A549 (cell line): Measurements from ENCODE around the gene GRIP2. TPM values are rescaled to one million over a fixed set of nuclear protein-coding genes. Genes with fewer than 3 reads are reported as not detected.

Experiments
- ATAC-seq, 2 experiments: fragments of 200-7000 bp in 1 of 2; fragments of >200 bp in 1 of 2; cut with Nextera tagmentation in 1 of 2; cut with Tn5 transposase in 1 of 2; 3 replicates each; pipeline versions ENCODE4 v1.8.0 to v1.9.1; 2018 to 2020; ENCODE audit warnings: mild to moderate bottlenecking in 1 of 2, moderate library complexity in 1 of 2
- CTCF ChIA-PET: fragments of 300-600 bp; sonication (Branson Sonifier 250); formaldehyde crosslinking; extraction: SDS; loops from one replicate; lab custom pipeline; 2021; ENCODE audit warnings: antibody characterized with exemption, inconsistent platforms; lab: Yijun Ruan, JAX
- POLR2A ChIA-PET: fragments of 350-600 bp; formaldehyde crosslinking; extraction: SDS; loops from one replicate; lab custom pipeline; 2021; ENCODE audit warnings: antibody characterized with exemption, inconsistent platforms; lab: Yijun Ruan, JAX
- DNase-seq, 2 experiments: peaks; one replicate each; pipeline versions ENCODE4 v3.0.0 to v3.0.0-alpha.2; 2011 to 2016; ENCODE audit warnings: low read depth in 1 of 2, low spot score in 1 of 2
- FAIRE-seq: peaks from 2 replicates; lab custom pipeline; 2011; peaks lifted over from hg19 to GRCh38; lab: Jason Lieb, UNC
- H3K27ac ChIP-seq, 2 experiments: fragments of >200 bp; sonication (Bioruptor Twin); formaldehyde crosslinking; 3 replicates each; pipeline ENCODE4 v1.5.1; 2016 to 2017
- H3K4me1 ChIP-seq: fragments of >200 bp; sonication (Bioruptor Twin); formaldehyde crosslinking; 3 replicates; pipeline ENCODE4 v1.6.1; 2016
- H3K4me2 ChIP-seq: fragments of >200 bp; sonication (Bioruptor Twin); formaldehyde crosslinking; 3 replicates; pipeline ENCODE4 v1.6.1; 2016
- H3K4me3 ChIP-seq: fragments of >200 bp; sonication (Bioruptor Twin); formaldehyde crosslinking; 3 replicates; pipeline ENCODE4 v1.5.1; 2016
- H3K9me3 ChIP-seq: fragments of >200 bp; sonication (Bioruptor Twin); formaldehyde crosslinking; 3 replicates; pipeline ENCODE4 v1.6.1; 2016
- BCL3 ChIP-seq: fragments of >200 bp; sonication (Bioruptor Twin); formaldehyde crosslinking; IDR thresholded peaks from 3 replicates; pipeline ENCODE4 v1.6.1; 2016
- CBX2 ChIP-seq: fragments of 200-600 bp; sonication (generic); IDR thresholded peaks from 2 replicates; pipeline ENCODE4 v1.6.1; 2016; ENCODE audit warnings: low read depth, mild to moderate bottlenecking, borderline replicate concordance
- CBX8 ChIP-seq: fragments of 200-600 bp; sonication (generic); IDR thresholded peaks from 2 replicates; pipeline ENCODE4 v1.6.1; 2016
- CEBPB ChIP-seq, 2 experiments: fragments of >200 bp in 1 of 2; sonication (Bioruptor Twin) in 1 of 2; formaldehyde crosslinking in 1 of 2; IDR thresholded peaks; 2 replicates each; pipeline ENCODE4 v1.6.1; 2012 to 2016
- E2F6 ChIP-seq: IDR thresholded peaks from 2 replicates; pipeline ENCODE4 v1.6.1; 2012; ENCODE audit warnings: low read depth, borderline replicate concordance
- EHF ChIP-seq: fragments of 250-450 bp; sonication (Bioruptor Pico); IDR thresholded peaks from 2 replicates; pipeline ENCODE4 v1.5.0; 2020; ENCODE audit warnings: mild to moderate bottlenecking
- FOSL2 ChIP-seq, 2 experiments: fragments of 450-650 bp in 1 of 2; fragments of >200 bp in 1 of 2; sonication (Bioruptor Twin) in 1 of 2; formaldehyde crosslinking; IDR thresholded peaks; 2 replicates each; pipeline versions ENCODE4 v1.5.0 to v1.6.1; 2016 to 2020; ENCODE audit warnings: mild to moderate bottlenecking in 1 of 2, moderate library complexity in 1 of 2
- FOXS1 ChIP-seq: fragments of 250-450 bp; sonication (Bioruptor Pico); IDR thresholded peaks from 2 replicates; pipeline ENCODE4 v1.5.0; 2020; ENCODE audit warnings: mild to moderate bottlenecking, moderate library complexity
- HEYL ChIP-seq: fragments of 250-450 bp; sonication (Bioruptor Pico); IDR thresholded peaks from 2 replicates; pipeline ENCODE4 v1.8.0; 2021; ENCODE audit warnings: mild to moderate bottlenecking, moderate library complexity
- HOXB13 ChIP-seq: fragments of 250-450 bp; sonication (Bioruptor Pico); IDR thresholded peaks from 2 replicates; pipeline ENCODE4 v1.5.0; 2020; ENCODE audit warnings: low read depth, mild to moderate bottlenecking, moderate library complexity
- MAFK ChIP-seq: fragments of 450-650 bp; IDR thresholded peaks from 2 replicates; pipeline ENCODE4 v1.6.1; 2014; ENCODE audit not compliant: partially characterized antibody
- MYC ChIP-seq: IDR thresholded peaks from 2 replicates; pipeline ENCODE4 v1.6.1; 2012; ENCODE audit warnings: mild to moderate bottlenecking, inconsistent platforms, low read length, improper control_type of control experiment, borderline replicate concordance
- NFE2L2 ChIP-seq: fragments of 150-350 bp; conservative IDR thresholded peaks from 2 replicates; pipeline ENCODE4 v1.6.1; 2014; ENCODE audit warnings: low read length
- RARB ChIP-seq: fragments of 250-450 bp; sonication (Bioruptor Pico); IDR thresholded peaks from 2 replicates; pipeline ENCODE4 v1.8.0; 2021; ENCODE audit warnings: mild to moderate bottlenecking, moderate library complexity
- RNF2 ChIP-seq: fragments of 200-600 bp; sonication (generic); IDR thresholded peaks from 2 replicates; pipeline ENCODE4 v1.6.1; 2016; ENCODE audit warnings: low read depth, mild to moderate bottlenecking, antibody characterized with exemption, moderate library complexity, borderline replicate concordance
- SMC3 ChIP-seq: fragments of >200 bp; sonication (Bioruptor Twin); formaldehyde crosslinking; IDR thresholded peaks from 3 replicates; pipeline ENCODE4 v1.6.1; 2018; ENCODE audit warnings: inconsistent platforms
- ZC3H11A ChIP-seq: fragments of 450-650 bp; IDR thresholded peaks from 2 replicates; pipeline ENCODE4 v1.6.1; 2014; ENCODE audit warnings: antibody characterized with exemption, mild to moderate bottlenecking
- ZFP36 ChIP-seq: fragments of 450-650 bp; IDR thresholded peaks from 2 replicates; pipeline ENCODE4 v1.6.1; 2014; ENCODE audit warnings: borderline replicate concordance; ENCODE audit not compliant: partially characterized antibody
- WGBS: methylation state at CpG from one replicate; pipeline ENCODE4 v1.1.6; 2017; ENCODE audit errors: missing lambda C conversion rate; 5-methylcytosine and 5-hydroxymethylcytosine counted together
- polyA plus RNA-seq, 4 experiments: library from polyadenylated mRNA; depleted of rRNA in 3 of 4; stranded (reverse); fragments of >200 nt; fragmentation: RNase III in 1 of 4; extraction: RNeasy Plus Mini Kit Qiagen cat#74134 plus additional on column Dnase treatment in 1 of 4; gene quantifications; 2 replicates in 3 of 4; 3 replicates in 1 of 4; pipeline ENCODE4 v1.2.3, GENCODE V29; 2011 to 2017
- TF ChIP-seq, protein P1 (sequence below): fragments of 450-650 bp; IDR thresholded peaks from 2 replicates; pipeline ENCODE4 v1.6.1; 2014; ENCODE audit warnings: antibody characterized with exemption
- TF ChIP-seq, protein P2 (sequence below): fragments of 250-450 bp; sonication (Bioruptor Pico); IDR thresholded peaks from 2 replicates; pipeline ENCODE4 v1.5.0; 2020; ENCODE audit warnings: low read depth, mild to moderate bottlenecking, moderate library complexity
- TF ChIP-seq, protein P3 (sequence below): IDR thresholded peaks from 2 replicates; pipeline ENCODE4 v1.6.1; 2012

Gene GRIP2
- polyA plus RNA-seq, 2 of the 4 experiments (the other 2 are of a cell fraction): 0.56 to 1.6 TPM

GRCh38 chr3:14536837-14537589 is 3.1 kb downstream of the GRIP2 start:
- ATAC-seq: no peak
- ChIA-PET CTCF (interaction anchor here (1.6 to 5.6 kb wide), 2 partner anchors 11 to 27 kb away, joined by 6 to 49 read pairs; no protein-coding TSS in a partner anchor), POLR2A (no interaction called here)

DNA sequence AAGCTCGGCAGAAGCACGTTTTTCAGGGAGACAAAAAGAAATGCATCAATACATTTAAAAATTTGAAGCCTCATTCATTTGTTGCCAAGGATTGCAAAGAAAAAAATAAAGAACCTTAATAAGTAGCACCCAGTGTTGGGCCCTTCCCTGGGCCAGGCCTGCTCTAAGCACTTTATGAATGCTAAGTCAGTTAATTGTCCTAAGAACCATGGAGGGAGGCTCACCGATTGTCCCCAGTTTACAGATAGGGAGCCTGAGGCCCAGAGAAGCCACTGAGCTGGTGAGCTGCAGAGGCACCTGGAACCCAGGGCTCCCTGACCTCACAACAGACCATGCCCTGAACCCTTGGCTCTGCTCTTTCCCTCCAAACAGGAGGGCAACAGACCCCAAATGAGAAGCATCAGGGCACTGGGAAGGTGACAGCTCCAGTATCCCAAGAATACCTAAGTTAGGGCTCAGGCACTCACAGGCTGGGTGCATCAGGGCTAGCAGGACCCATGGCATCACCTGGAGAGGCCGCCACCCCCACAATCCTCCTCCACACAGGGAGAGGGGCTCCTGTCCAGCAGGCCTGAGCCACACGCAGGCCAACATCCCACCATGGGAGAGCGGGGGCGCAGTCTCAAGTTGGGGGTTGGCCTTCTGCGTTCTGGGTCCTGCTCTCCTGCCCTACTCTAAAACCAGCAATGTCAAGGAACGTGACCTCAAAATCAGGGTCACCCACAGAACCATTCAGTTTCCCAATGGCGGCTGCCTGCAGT is 3.9 kb downstream of the GRIP2 start:
- Histone ChIP-seq H3K4me1 (no peaks in the 10 kb centered on the region), H3K9me3 (no peaks in the 10 kb centered on the region), H3K4me2 (no peak overlapping the region), H3K27ac (no peak overlapping the region), H3K4me3 (no peak overlapping the region)
- ChIA-PET CTCF (interaction anchor here (0.7 to 5.6 kb wide), 3 partner anchors 12 to 221 kb away, joined by 3 to 49 read pairs (median 6); no protein-coding TSS in a partner anchor), POLR2A (no interaction called here)
- FAIRE-seq (no peak), ATAC-seq (no peak), DNase-seq (no peak)
- TF ChIP-seq CEBPB (IDR thresholded peaks at IDR 0.05) (no peak), SMC3 (no peak), RARB (CRISPR knock-in tag) (no peak), ZC3H11A (no peak), HOXB13 (CRISPR knock-in tag) (no peak), EHF (CRISPR knock-in tag) (no peak), RNF2 (no peak)
- WGBS: 84% methylated on average over 8 of the region's 10 CpGs

More at GRCh38 chr3:14536837-14537589, 3.1 kb downstream of the GRIP2 start:
- Histone ChIP-seq H3K4me1 (no peaks in the 10 kb centered on the region), H3K4me2 (no peak overlapping the region), H3K4me3 (no peak overlapping the region)
- 90% methylated on average over 12 of the region's 12 CpGs for WGBS
- FAIRE-seq (no peak), DNase-seq (no peak)
- TF ChIP-seq EHF (CRISPR knock-in tag) (no peak), NFE2L2 (no peak)
- TF ChIP-seq, all 56 proteins: peak for 0
- no peaks in the 10 kb centered on the region for H3K9me3 ChIP-seq
- no peak overlapping the region for H3K27ac ChIP-seq

- no peak for FAIRE-seq
- no peak overlapping the region for H3K4me2 ChIP-seq
Observed at GRCh38 chr3:14535616-14536015, 4.5 kb downstream of the GRIP2 start.

GRCh38 chr3:14534516-14535191 is 5.5 kb downstream of the GRIP2 start:
- H3K4me2 ChIP-seq: no peak overlapping the region
- no peak overlapping the region for H3K4me3 ChIP-seq
- no peaks in the 10 kb centered on the region for H3K4me1 ChIP-seq
- CTCF ChIA-PET: interaction anchor here (0.8 to 5.6 kb wide), 5 partner anchors 14 to 450 kb away, joined by 3 to 49 read pairs (median 4); no protein-coding TSS in a partner anchor
- no peak overlapping the region for H3K27ac ChIP-seq
- POLR2A ChIA-PET: no interaction called here
- 68% methylated on average over 20 of the region's 20 CpGs for WGBS
- no peak for DNase-seq
- H3K9me3 ChIP-seq: peaks cover 3% of the 10 kb centered on the region; the same call in 1 of the 3 replicates
- FAIRE-seq: no peak
- no peak for ATAC-seq
- TF ChIP-seq CBX2 (no peak), ZFP36 (no peak), RARB (CRISPR knock-in tag) (no peak), EHF (CRISPR knock-in tag) (no peak), CBX8 (no peak), MYC (no peak), FOSL2 (IDR thresholded peaks at IDR 0.05) (no peak), FOSL2 (CRISPR knock-in tag; IDR thresholded peaks at IDR 0.05) (no peak), FOXS1 (CRISPR knock-in tag) (no peak), E2F6 (no peak), HEYL (no peak), BCL3 (no peak), RNF2 (no peak), MAFK (no peak)
- TF ChIP-seq, protein P1, sequence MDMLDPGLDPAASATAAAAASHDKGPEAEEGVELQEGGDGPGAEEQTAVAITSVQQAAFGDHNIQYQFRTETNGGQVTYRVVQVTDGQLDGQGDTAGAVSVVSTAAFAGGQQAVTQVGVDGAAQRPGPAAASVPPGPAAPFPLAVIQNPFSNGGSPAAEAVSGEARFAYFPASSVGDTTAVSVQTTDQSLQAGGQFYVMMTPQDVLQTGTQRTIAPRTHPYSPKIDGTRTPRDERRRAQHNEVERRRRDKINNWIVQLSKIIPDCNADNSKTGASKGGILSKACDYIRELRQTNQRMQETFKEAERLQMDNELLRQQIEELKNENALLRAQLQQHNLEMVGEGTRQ: no peak
- TF ChIP-seq, protein P2, sequence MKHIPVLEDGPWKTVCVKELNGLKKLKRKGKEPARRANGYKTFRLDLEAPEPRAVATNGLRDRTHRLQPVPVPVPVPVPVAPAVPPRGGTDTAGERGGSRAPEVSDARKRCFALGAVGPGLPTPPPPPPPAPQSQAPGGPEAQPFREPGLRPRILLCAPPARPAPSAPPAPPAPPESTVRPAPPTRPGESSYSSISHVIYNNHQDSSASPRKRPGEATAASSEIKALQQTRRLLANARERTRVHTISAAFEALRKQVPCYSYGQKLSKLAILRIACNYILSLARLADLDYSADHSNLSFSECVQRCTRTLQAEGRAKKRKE (CRISPR knock-in tag): no peak

More at GRCh38 chr3:14535616-14536015, 4.5 kb downstream of the GRIP2 start:
- no peak overlapping the region for H3K27ac ChIP-seq
- WGBS: 46% methylated on average over 6 of the region's 6 CpGs
- DNase-seq (no peak), ATAC-seq (no peak)
- no peaks in the 10 kb centered on the region for H3K4me1 ChIP-seq
- H3K4me3 ChIP-seq: no peak overlapping the region
- no peak for TF ChIP-seq FOSL2 (IDR thresholded peaks at IDR 0.05)
- TF ChIP-seq FOSL2 (CRISPR knock-in tag; IDR thresholded peaks at IDR 0.05): no peak
- no peak for TF ChIP-seq CEBPB (IDR thresholded peaks at IDR 0.05)
- TF ChIP-seq, protein P3, sequence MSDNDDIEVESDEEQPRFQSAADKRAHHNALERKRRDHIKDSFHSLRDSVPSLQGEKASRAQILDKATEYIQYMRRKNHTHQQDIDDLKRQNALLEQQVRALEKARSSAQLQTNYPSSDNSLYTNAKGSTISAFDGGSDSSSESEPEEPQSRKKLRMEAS: no peak
- H3K9me3 ChIP-seq: no peaks in the 10 kb centered on the region
- ChIA-PET POLR2A (no interaction called here), CTCF (interaction anchor here (0.7 to 5.6 kb wide), 3 partner anchors 13 to 220 kb away, joined by 3 to 49 read pairs (median 6); no protein-coding TSS in a partner anchor)
